ENCODE data around the gene PIAS1. TPM values are rescaled to one million over a fixed set of nuclear protein-coding genes. Genes with fewer than 3 reads are reported as not detected.

The PIAS1 gene
- total and polyA plus RNA-seq, 3 donors from 2014 or later, result 57.2 to 87.6 (median 60.5) TPM

- H3K9me3 ChIP-seq, result no peaks in the 10 kb centered on the region
- WGBS, 2 donors, result 72 to 82% methylated on average over 5 of the region's 5 CpGs
- no peak overlapping the region for H3K27ac ChIP-seq
- no peak for DNase-seq
- H3K27me3 ChIP-seq, result no peaks in the 10 kb centered on the region
- H3K4me1 ChIP-seq, result no peaks in the 10 kb centered on the region
- no peaks in the 10 kb centered on the region for H3K36me3 ChIP-seq (ENCODE audit: low read depth, missing control alignments)
- TF ChIP-seq CTCF (IDR thresholded peaks at IDR 0.05) (no peak), POLR2A (IDR thresholded peaks at IDR 0.05) (no peak)
- intact Hi-C loops (cut with DNase I; ENCODE audit: low total_unique reads), result no loop called here
- H3K4me3 ChIP-seq, result no peak overlapping the region
Measured at GRCh38 chr15:68241088-68241935, 187.2 kb downstream of the PIAS1 start.

Other genes starting within 250 kb of the PIAS1 start
- gene SKOR1, start 228.8 kb upstream of the PIAS1 start, total RNA-seq, result 1 to 10 TPM; 1.1 to 2.2 TPM
- gene SKOR1, start 228.8 kb upstream of the PIAS1 start, polyA plus RNA-seq (ENCODE audit: insufficient read depth, low read depth, low replicate concordance), result 1.3 TPM
- not detected for gene RNU6-1, start 214.3 kb upstream of the PIAS1 start, total RNA-seq
- not detected for gene RNU6-1, start 214.3 kb upstream of the PIAS1 start, polyA plus RNA-seq (ENCODE audit: insufficient read depth, low read depth, low replicate concordance)
- gene CALML4, start 151.0 kb downstream of the PIAS1 start, total RNA-seq, result 10 to 100 TPM in 1 of 2 donors, 1 to 10 TPM in 1; 6.8 to 10.4 TPM
- gene CALML4, start 151.0 kb downstream of the PIAS1 start, polyA plus RNA-seq (ENCODE audit: insufficient read depth, low read depth, low replicate concordance), result 10.5 TPM
- 10 to 100 TPM; 39.7 to 58.8 TPM for gene CLN6, start 175.4 kb downstream of the PIAS1 start, total RNA-seq
- 23.3 TPM for gene CLN6, start 175.4 kb downstream of the PIAS1 start, polyA plus RNA-seq (ENCODE audit: insufficient read depth, low read depth, low replicate concordance)
- 10 to 100 TPM; 65.8 to 86.3 TPM for gene FEM1B, start 223.4 kb downstream of the PIAS1 start, total RNA-seq
- gene FEM1B, start 223.4 kb downstream of the PIAS1 start, polyA plus RNA-seq (ENCODE audit: insufficient read depth, low read depth, low replicate concordance), result 122 TPM